Measurements from ENCODE around the gene EP400. TPM values are rescaled to one million over a fixed set of nuclear protein-coding genes. Genes with fewer than 3 reads are reported as not detected.

Gene EP400
- polyA plus RNA-seq, 1 donor (not counting 4 experiments of a cell fraction or from before 2014, with no cell fraction given): 4.1 TPM

DNA sequence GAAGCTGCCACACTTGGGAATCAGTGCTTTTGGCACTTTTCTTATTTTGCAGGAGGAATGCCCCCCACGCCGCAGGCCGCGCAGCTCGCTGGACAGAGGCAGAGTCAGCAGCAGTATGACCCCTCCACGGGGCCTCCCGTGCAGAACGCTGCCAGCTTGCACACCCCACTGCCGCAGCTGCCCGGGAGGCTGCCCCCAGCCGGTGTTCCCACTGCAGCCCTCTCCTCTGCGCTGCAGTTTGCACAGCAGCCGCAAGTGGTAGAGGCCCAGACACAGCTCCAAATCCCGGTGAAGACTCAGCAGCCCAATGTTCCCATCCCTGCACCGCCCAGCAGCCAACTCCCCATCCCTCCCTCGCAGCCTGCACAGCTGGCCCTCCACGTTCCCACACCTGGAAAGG lies 32.3 kb downstream of the EP400 start:
- no peak overlapping the region for H3K9ac ChIP-seq (ENCODE audit: control insufficient read depth, extremely low read depth, insufficient read depth, low read length)
- H3K4me2 ChIP-seq (ENCODE audit: control insufficient read depth, extremely low read depth, insufficient read depth, low read depth, low read length): no peak overlapping the region
- no peaks in the 10 kb centered on the region for H3K4me1 ChIP-seq (ENCODE audit: control insufficient read depth, extremely low read depth, insufficient read depth, low read length)
- dilution Hi-C loops (cut with MboI; ENCODE audit: extremely low pct_ligation_motif_present, low sequenced_read_pairs): no loop called here
- H3K36me3 ChIP-seq (ENCODE audit: control insufficient read depth in 2 of 2, extremely low read depth in 1 of 2, insufficient read depth in 2 of 2, low read length in 2 of 2): peaks cover 20 to 26% of the 10 kb centered on the region in 2 experiments
- no peak overlapping the region for H2AFZ ChIP-seq (ENCODE audit: control insufficient read depth, low read length)
- H3K4me3 ChIP-seq (ENCODE audit: control insufficient read depth in 2 of 3, extremely low read depth in 1 of 3, insufficient read depth in 2 of 3, low read depth in 1 of 3, low read length in 3 of 3): no peak overlapping the region
- H4K20me1 ChIP-seq (ENCODE audit: control insufficient read depth, extremely low read depth, insufficient read depth, low read length): peaks cover 3% of the 10 kb centered on the region
- no peaks in the 10 kb centered on the region for H3K9me3 ChIP-seq (ENCODE audit: control insufficient read depth, low read depth, low read length)
- TF ChIP-seq, protein P1, sequence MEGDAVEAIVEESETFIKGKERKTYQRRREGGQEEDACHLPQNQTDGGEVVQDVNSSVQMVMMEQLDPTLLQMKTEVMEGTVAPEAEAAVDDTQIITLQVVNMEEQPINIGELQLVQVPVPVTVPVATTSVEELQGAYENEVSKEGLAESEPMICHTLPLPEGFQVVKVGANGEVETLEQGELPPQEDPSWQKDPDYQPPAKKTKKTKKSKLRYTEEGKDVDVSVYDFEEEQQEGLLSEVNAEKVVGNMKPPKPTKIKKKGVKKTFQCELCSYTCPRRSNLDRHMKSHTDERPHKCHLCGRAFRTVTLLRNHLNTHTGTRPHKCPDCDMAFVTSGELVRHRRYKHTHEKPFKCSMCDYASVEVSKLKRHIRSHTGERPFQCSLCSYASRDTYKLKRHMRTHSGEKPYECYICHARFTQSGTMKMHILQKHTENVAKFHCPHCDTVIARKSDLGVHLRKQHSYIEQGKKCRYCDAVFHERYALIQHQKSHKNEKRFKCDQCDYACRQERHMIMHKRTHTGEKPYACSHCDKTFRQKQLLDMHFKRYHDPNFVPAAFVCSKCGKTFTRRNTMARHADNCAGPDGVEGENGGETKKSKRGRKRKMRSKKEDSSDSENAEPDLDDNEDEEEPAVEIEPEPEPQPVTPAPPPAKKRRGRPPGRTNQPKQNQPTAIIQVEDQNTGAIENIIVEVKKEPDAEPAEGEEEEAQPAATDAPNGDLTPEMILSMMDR (optimal IDR thresholded peaks at IDR 0.05 in 1 of 3, IDR thresholded peaks at IDR 0.05 in 1 of 3, conservative IDR thresholded peaks at IDR 0.05 in 1 of 3; ENCODE audit: extremely low read depth in 1 of 3, insufficient read depth in 2 of 3, low read length in 3 of 3): no peak
- TF ChIP-seq EZH2 (IDR thresholded peaks at IDR 0.05; ENCODE audit: low read length): no peak
- H3K27ac ChIP-seq (ENCODE audit: control insufficient read depth, insufficient read depth, low read length): no peak overlapping the region
- H3K79me2 ChIP-seq (ENCODE audit: control insufficient read depth, insufficient read depth, low read length): peaks cover 13% of the 10 kb centered on the region
- DNase-seq (ENCODE audit: low read depth, low spot score): no peak
- H3K9me1 ChIP-seq (ENCODE audit: control insufficient read depth, extremely low read depth, insufficient read depth, low read length): no peaks in the 10 kb centered on the region
- no peaks in the 10 kb centered on the region for H3K27me3 ChIP-seq (ENCODE audit: control insufficient read depth, extremely low read depth, insufficient read depth, low read length)
- FAIRE-seq: no peak

DNA sequence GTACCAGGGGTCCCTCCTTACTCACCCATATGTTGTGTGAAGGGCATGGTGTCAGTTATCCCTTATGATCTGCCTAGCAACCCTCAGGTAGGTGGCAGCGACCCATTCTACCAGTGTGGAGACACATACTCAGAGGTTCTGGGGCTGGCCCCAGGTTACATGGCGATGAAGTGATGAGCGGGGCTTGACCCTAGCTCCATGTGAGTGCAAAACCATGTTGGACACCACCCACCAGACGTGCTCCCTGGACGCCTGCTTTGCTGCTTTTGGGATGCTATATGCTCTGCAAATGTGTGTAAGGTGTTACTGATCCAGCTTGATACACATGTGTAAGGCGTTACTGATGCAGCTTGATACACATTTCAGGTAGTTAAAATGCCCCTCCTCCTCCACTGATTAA lies 33.3 kb downstream of the EP400 start:
- Histone ChIP-seq H4K20me1 (ENCODE audit: control insufficient read depth, extremely low read depth, insufficient read depth, low read length) (no peaks in the 10 kb centered on the region), H3K36me3 (ENCODE audit: control insufficient read depth in 2 of 2, extremely low read depth in 1 of 2, insufficient read depth in 2 of 2, low read length in 2 of 2) (peaks cover 23 to 26% of the 10 kb centered on the region in 2 experiments), H3K9ac (ENCODE audit: control insufficient read depth, extremely low read depth, insufficient read depth, low read length) (no peak overlapping the region), H3K4me2 (ENCODE audit: control insufficient read depth, extremely low read depth, insufficient read depth, low read depth, low read length) (no peak overlapping the region), H3K79me2 (ENCODE audit: control insufficient read depth, insufficient read depth, low read length) (peaks cover 7% of the 10 kb centered on the region), H3K4me1 (ENCODE audit: control insufficient read depth, extremely low read depth, insufficient read depth, low read length) (no peaks in the 10 kb centered on the region), H3K27me3 (ENCODE audit: control insufficient read depth, extremely low read depth, insufficient read depth, low read length) (no peaks in the 10 kb centered on the region), H3K9me1 (ENCODE audit: control insufficient read depth, extremely low read depth, insufficient read depth, low read length) (no peaks in the 10 kb centered on the region), H2AFZ (ENCODE audit: control insufficient read depth, low read length) (no peak overlapping the region), H3K9me3 (ENCODE audit: control insufficient read depth, low read depth, low read length) (no peaks in the 10 kb centered on the region), H3K4me3 (ENCODE audit: control insufficient read depth in 2 of 3, extremely low read depth in 1 of 3, insufficient read depth in 2 of 3, low read depth in 1 of 3, low read length in 3 of 3) (no peak overlapping the region), H3K27ac (ENCODE audit: control insufficient read depth, insufficient read depth, low read length) (no peak overlapping the region)
- dilution Hi-C loops (cut with MboI; ENCODE audit: extremely low pct_ligation_motif_present, low sequenced_read_pairs): no loop called here
- DNase-seq (ENCODE audit: low read depth, low spot score) (no peak), FAIRE-seq (no peak)
- TF ChIP-seq, protein P1 (optimal IDR thresholded peaks at IDR 0.05 in 1 of 3, IDR thresholded peaks at IDR 0.05 in 1 of 3, conservative IDR thresholded peaks at IDR 0.05 in 1 of 3; ENCODE audit: extremely low read depth in 1 of 3, insufficient read depth in 2 of 3, low read length in 3 of 3): no peak
- no peak for TF ChIP-seq EZH2 (IDR thresholded peaks at IDR 0.05; ENCODE audit: low read length)
